GM19023 (cell line): ENCODE measurements around the gene IQSEC1.

ENCODE experiments used
- ATAC-seq: cut with Tn5 transposase; IDR thresholded peaks from one replicate; pipeline ENCODE4 v1.9.1; 2021; ENCODE audit warnings: mild to moderate bottlenecking, moderate library complexity; ENCODE audit not compliant: unreplicated experiment

The IQSEC1 gene

DNA sequence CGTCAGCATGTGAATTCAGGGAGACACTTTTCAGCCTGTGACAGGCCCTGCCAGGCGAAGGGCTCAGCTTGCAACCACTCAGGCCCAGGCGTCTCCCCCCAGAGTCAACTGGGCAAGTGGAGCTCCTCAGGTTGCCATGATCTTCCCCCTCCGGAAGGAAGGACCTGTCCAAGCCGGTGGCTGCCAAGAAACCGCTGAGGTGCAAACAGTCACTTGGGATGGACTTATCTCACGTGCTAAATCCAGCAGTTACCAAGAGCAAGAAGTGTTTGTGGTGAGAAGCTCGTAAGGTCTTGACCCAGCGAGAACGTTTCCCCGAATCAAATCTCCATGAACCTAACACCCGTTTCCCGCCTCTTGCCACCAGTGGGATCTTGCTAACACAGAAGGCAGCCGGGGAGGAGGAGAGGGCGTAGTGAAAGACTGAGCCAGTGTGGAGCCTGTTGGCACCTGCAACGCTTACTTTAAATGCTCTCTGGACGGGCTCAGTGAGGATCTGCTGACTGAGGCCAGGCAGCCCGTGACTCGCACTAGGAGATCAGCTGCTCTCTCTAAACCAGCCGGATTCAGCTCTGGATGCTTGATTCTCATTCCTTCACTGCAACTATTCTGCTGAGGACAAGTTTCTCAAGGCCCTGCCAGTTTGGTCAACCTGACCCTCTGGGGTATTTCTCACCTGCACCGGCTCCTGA, 39.0 kb downstream of the IQSEC1 start:
- ATAC-seq, result no peak

GRCh38 chr3:13032206-13032605, 41.0 kb downstream of the IQSEC1 start:
- ATAC-seq, result no peak

DNA sequence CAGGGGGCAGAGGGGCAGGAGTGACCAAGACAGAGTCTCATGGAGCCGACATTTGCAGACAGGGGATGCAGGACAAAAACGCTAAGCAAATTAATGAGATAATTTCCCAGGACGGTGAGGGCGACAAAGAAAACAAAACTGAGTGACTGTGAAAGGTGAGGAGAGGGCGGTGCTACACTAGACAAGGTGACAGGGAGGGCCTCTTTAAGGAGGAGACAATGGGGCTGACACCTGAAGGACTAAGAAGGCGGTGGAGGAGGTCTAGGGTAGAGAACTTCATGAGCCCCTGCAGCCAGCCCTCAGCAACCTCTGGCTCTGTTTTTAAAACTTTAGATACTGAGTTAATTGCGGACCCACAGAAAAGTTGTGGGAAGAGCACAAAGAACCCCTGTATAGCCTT, 41.6 kb downstream of the IQSEC1 start:
- no peak for ATAC-seq

DNA sequence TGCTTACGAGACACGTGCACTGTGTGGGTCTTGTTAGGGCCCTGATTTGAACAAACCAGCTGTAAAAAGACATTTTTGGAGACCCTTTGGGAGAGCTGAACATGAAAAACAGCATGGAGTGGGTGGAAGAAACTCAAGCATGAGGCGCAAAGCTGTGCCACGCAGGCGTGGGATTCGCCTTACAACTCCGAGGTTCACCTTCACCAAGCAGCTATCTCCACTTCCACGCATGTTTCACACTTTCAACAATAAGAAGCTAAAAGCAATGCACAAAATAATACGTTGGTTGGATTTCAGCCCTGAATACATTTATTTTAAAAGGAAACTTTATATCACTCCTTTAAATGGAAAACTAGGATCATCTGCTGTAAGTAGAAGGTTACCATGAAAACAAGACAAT, 42.5 kb downstream of the IQSEC1 start:
- ATAC-seq, result no peak

- ATAC-seq, result no peak
Measured at GRCh38 chr3:13028010-13028821, 45.0 kb downstream of the IQSEC1 start.

DNA sequence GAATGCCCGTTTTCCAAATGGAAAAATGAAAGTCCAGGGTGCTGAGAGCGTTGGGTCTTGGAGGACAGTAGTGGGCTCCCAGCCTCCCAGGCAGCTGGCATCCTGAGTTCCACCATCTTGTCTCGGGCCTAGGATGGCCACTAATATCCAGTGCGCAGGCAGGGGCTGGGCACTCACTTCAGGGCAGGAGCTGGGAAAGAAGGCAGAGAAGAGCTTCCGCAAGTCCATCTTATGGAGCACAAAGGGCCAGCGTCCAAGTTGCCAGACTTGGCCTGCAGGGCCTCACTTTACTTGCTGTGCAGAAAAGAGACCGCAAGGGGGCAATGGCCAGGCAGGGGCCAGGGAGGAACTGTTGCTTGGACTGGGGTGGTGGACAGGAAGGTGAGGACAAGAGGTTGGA, 46.1 kb downstream of the IQSEC1 start:
- ATAC-seq, result no peak

GRCh38 chr3:13026534-13026933, 46.7 kb downstream of the IQSEC1 start:
- no peak for ATAC-seq

- no peak for ATAC-seq
Measured at GRCh38 chr3:13025778-13026518, 47.3 kb downstream of the IQSEC1 start.

GRCh38 chr3:13025090-13025489, 48.1 kb downstream of the IQSEC1 start:
- ATAC-seq, result no peak

DNA sequence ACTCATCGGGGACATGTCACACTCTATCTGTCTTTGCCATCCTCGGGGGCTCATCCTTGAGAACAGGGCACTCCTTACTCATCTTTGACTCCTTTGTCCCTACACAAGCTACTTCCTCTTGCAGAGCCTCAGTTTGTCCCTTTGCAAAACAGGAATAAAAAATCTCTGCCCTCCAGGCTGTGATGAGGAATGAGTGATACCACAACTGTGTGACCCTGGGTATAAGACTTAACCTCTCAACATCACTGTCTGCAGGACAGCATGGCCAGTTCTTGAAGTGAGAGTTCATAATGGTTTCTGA, 48.5 kb downstream of the IQSEC1 start:
- no peak for ATAC-seq

DNA sequence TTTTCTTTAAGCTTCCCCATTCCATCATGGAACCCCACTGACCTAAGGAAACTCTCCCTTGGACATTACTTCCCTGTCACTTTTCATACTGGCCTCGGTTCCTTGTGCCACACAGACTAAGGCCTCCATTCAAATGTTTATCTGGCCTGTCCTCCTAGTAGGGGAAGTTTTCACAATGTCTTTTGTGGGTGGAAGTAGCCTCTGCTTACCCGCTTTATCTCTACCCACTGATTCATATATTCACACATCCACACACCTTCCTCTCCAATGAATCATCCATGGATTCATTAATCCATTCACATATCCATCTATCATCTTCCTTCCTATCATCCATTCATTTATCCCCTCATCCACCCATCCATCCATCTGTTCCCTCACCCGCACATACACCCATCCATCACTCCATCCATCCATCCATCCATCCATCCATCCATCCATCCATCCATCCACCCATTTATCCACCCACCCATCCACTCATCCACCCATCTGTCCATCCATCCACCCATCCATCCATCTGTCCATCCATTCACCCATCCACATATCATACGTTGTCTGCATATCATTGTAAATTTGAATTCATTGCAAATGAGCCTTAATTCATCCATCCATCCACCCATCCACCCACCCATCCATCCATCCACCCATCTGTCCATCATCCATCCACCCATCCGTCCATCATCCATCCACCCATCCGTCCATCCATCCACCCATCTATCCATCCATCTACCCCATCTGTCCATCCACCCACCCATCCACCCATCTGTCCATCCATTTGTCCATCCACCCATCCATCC, 49.1 kb downstream of the IQSEC1 start:
- ATAC-seq, result no peak

DNA sequence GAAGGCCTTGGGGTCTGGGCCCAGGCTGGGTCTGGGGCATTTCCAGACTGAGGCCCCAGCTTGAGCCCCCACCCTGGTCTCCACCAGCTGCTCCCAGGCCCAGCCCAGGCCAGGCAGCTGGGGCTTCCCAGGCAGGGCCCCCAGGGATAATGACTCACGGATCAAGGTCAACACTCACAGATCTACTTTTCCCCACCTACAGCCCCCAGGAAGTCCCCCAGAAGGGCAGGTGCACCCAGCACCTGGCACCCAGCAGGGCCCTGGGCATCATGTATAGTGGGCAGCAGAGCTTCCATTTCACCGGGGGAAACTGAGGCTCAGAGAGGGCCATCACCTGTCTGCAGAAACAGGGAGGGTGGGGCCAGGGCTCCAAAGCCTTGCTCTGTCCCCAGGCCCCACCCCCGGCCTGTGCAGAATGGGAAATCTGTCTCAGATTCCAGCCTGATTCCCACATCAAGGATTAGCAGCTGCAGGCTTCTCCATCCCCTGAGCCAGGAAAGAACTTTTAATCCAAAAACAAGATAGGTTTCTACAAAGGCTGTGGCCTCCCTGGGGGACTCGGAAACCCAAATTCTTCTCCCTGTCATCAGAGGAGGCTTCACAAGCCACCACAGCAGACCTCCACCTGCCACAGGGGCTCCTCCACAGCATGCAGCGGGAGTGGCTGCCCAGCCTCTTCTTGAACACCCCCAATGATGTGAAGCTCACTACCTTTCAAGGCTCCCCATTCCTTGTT, 49.8 kb downstream of the IQSEC1 start:
- ATAC-seq, result no peak

DNA sequence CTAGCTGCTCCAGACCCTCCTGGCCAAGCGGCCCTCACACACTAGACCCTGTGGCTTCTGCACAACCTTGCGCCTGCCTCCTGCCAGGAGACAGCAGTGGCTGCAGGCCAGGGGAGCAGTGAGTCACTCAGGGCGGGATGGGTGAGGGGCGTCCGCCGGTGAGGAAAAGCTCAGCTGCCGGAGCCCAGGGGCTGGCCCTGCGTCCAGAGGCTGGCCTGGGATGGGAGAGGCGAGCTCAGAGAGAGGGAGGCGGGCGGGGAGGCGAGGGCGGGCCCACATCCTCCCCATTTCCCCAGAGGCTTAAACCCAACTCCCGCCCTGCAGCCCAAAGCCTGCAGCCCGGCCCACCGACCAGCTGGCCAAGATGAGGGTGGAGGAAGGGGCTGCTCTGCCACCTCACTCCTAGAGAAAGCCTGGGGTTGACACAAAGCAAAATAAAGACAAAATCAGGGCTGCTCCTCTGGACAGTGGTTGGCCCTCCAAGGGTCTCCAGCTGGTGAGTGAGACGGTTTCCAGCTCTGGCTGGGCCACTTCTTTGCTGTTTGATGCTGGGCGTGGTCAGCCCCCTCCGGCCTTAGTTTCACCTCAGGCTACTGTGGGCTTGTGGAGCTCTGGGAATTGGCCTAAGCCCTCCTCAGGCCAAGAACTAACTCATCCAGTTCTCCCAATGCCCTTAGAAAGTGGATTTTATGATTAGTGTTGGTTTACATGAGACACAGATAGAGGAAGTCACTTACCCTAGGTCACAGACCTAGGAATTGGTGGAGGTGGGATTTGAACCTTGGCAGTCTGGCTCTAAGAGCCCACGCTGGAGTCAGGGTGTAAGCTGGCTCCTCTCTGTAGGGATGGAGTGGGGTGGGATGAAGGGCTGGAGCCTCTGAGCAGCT, 50.6 kb downstream of the IQSEC1 start:
- peak; percentile 46 for ATAC-seq

DNA sequence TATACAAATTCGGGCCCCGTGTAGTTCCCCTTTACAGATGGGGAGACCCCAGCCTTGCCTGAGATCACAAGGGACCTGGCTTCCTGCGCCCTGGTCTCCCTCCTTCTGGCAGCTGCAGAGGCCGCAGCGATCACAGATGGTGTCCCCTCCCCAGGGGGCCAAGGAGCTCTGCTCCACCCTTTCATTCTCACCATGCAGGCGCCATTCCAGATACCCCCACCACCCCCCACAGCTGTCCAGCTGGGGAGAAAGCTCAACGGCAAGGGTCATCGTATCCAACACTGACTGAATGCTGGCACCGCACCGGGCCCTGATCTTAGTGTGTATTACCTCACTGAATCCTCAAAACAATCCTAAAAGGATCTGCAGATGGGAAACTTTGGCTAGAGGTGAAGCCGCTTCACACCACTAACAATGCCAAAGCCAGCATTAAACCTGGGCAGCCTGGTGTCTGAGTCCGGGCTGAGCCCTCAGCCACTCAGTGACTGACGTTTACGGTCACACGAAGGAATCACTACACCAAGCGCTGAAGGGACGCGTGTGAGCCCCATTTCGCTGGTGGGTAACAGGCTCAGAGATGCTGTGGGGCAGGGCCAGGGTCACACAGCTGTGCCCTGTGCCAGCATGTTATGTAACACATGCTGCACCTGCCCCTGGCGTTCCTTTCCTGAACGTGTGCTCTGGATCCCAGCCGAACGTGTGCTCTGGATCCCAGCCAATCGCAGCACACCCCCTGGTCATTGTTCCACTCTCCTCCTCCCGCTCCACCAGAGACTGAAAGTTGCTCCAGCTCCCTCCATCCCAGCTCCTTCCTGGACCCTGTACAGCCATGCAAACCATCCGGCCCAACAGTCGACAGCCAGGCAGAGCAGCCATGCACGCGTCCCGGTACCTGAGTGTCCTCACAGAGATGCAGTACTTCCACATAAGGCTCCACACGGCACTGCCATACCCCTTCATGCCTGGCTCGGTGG, 51.8 kb downstream of the IQSEC1 start:
- ATAC-seq, result peak; percentile 27

DNA sequence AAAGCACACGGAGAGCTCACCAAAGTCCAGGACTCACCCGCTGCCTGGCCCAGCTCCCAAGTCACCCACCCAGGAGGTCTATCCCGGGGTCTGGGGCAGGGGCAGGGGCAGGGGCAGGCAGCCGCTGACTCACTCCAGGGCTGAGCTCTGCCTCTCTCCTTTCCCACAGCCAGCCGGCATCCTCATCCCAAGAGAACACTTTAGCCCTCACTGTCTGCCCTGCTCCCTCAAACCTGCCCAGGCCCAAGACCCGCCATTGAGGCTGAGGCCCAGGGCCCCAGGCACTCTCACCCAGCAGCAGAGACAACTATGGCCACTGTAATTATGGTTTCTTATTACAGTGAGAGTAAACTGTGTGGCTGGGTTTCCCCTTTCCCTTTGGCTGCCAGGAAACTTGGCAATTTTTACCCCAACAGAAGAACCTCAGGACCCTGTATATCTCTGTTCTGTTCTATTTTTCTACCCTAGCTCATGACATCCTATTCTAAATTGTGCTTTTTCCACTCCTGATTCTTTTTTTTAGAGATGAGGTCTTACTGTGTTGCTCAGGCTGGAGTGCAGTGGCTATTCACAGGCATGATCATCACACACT, 53.0 kb downstream of the IQSEC1 start:
- ATAC-seq, result no peak

- no peak for ATAC-seq
Measured at GRCh38 chr3:13019243-13020095, 53.8 kb downstream of the IQSEC1 start.
